Erythroblast (primary cell): ENCODE results near the gene SHISA2.

Experiments used
- GATA1 ChIP-seq: IDR thresholded peaks from 2 replicates; pipeline ENCODE4 v1.6.1; 2011; ENCODE audit warnings: low read depth, mild to moderate bottlenecking, control low read depth, low read length, moderate library complexity
- POLR2A ChIP-seq: IDR thresholded peaks from 2 replicates; pipeline ENCODE4 v1.6.1; 2011; ENCODE audit warnings: mild to moderate bottlenecking, low read length

DNA sequence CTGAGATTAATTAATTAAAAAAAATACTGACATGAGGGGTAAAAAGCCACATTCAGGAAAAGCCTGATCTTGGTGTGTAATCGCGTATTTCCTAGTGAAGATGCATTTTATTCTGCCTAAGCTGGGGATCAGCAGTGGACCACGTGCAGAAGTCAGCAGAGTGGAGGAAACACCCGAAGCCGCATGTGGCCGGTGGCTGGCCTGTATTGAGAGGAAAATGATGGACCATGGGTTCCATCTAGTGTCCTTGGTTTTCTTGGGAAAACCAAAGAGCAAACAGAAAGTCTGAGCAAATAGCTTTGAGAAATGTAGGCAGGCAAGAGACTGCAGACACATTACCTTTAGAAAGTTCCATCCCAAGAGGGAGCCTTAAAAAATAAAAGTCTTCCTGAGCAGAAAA is 23.7 kb upstream of the SHISA2 start:
- TF ChIP-seq POLR2A (no peak), GATA1 (no peak)
